Measurements from ENCODE around the gene RIPPLY1. TPM values are rescaled to one million over a fixed set of nuclear protein-coding genes. Genes with fewer than 3 reads are reported as not detected.

The RIPPLY1 gene
- total RNA-seq, 1 donor from 2014 or later = not detected

GRCh38 chrX:106931831-106932491 is 28.8 kb upstream of the RIPPLY1 start:
- Histone ChIP-seq H3K9me3 (ENCODE audit: insufficient read depth, low read depth, low read length) (no peaks in the 10 kb centered on the region), H3K27me3 (ENCODE audit: insufficient read depth, low read length) (no peaks in the 10 kb centered on the region), H3K4me2 (ENCODE audit: low read length) (peak overlapping the region; percentile 31), H4K20me1 (ENCODE audit: insufficient read depth, low read length) (no peaks in the 10 kb centered on the region), H3K36me3 (ENCODE audit: insufficient read depth, low read length) (no peaks in the 10 kb centered on the region), H3K4me1 (ENCODE audit: insufficient read depth, low read length) (peaks cover 21% of the 10 kb centered on the region), H2AFZ (ENCODE audit: low read depth, low read length) (no peak overlapping the region), H3K9ac (ENCODE audit: low read length) (no peak overlapping the region), H3K4me3 (ENCODE audit: insufficient read depth, low read depth, low read length) (no peak overlapping the region), H3K79me2 (ENCODE audit: insufficient read depth, low read length) (no peaks in the 10 kb centered on the region), H3K27ac (ENCODE audit: low read depth, low read length) (no peak overlapping the region)
- no peak overlapping the region for H3K4me3 Mint-ChIP-seq (ENCODE audit: unreplicated experiment)
- DNase-seq (ENCODE audit: low read depth) (peak; percentile 36), FAIRE-seq (peak; percentile 47)
- no peak overlapping the region for H3K27ac Mint-ChIP-seq (ENCODE audit: unreplicated experiment)
- H3K9me3 Mint-ChIP-seq (ENCODE audit: unreplicated experiment) = no peaks in the 10 kb centered on the region
- TF ChIP-seq EZH2 (IDR thresholded peaks at IDR 0.05; ENCODE audit: insufficient read depth, low read length) = no peak
- TF ChIP-seq CTCF (IDR thresholded peaks at IDR 0.05; ENCODE audit: insufficient read depth, low read depth, low read length) = no peak
- peaks cover 7% of the 10 kb centered on the region for H3K4me1 Mint-ChIP-seq (ENCODE audit: low read depth, unreplicated experiment)
- H3K27me3 Mint-ChIP-seq (ENCODE audit: low read depth, unreplicated experiment) = peaks cover 3% of the 10 kb centered on the region
- no peaks in the 10 kb centered on the region for H3K36me3 Mint-ChIP-seq (ENCODE audit: low read depth, unreplicated experiment)

GRCh38 chrX:106928227-106928626 is 25.1 kb upstream of the RIPPLY1 start:
- FAIRE-seq = no peak
- Histone ChIP-seq H3K4me2 (ENCODE audit: low read length) (no peak overlapping the region), H3K79me2 (ENCODE audit: insufficient read depth, low read length) (no peaks in the 10 kb centered on the region), H4K20me1 (ENCODE audit: insufficient read depth, low read length) (no peaks in the 10 kb centered on the region), H3K36me3 (ENCODE audit: insufficient read depth, low read length) (no peaks in the 10 kb centered on the region), H3K4me3 (ENCODE audit: insufficient read depth, low read depth, low read length) (no peak overlapping the region), H3K4me1 (ENCODE audit: insufficient read depth, low read length) (peaks cover 15% of the 10 kb centered on the region), H3K27ac (ENCODE audit: low read depth, low read length) (no peak overlapping the region), H2AFZ (ENCODE audit: low read depth, low read length) (no peak overlapping the region), H3K27me3 (ENCODE audit: insufficient read depth, low read length) (no peaks in the 10 kb centered on the region), H3K9ac (ENCODE audit: low read length) (no peak overlapping the region), H3K9me3 (ENCODE audit: insufficient read depth, low read depth, low read length) (no peaks in the 10 kb centered on the region)
- Mint-ChIP-seq H3K9me3 (ENCODE audit: unreplicated experiment) (no peaks in the 10 kb centered on the region), H3K36me3 (ENCODE audit: low read depth, unreplicated experiment) (no peaks in the 10 kb centered on the region), H3K4me1 (ENCODE audit: low read depth, unreplicated experiment) (peaks cover 7% of the 10 kb centered on the region), H3K27ac (ENCODE audit: unreplicated experiment) (no peak overlapping the region), H3K4me3 (ENCODE audit: unreplicated experiment) (no peak overlapping the region), H3K27me3 (ENCODE audit: low read depth, unreplicated experiment) (peaks cover 3% of the 10 kb centered on the region)
- DNase-seq (ENCODE audit: low read depth) = no peak
- TF ChIP-seq CTCF (IDR thresholded peaks at IDR 0.05; ENCODE audit: insufficient read depth, low read depth, low read length) = no peak
- TF ChIP-seq EZH2 (IDR thresholded peaks at IDR 0.05; ENCODE audit: insufficient read depth, low read length) = no peak

GRCh38 chrX:106927700-106928099 is 24.6 kb upstream of the RIPPLY1 start:
- no peaks in the 10 kb centered on the region for H3K79me2 ChIP-seq (ENCODE audit: insufficient read depth, low read length)
- H3K9me3 ChIP-seq (ENCODE audit: insufficient read depth, low read depth, low read length) = no peaks in the 10 kb centered on the region
- no peak overlapping the region for H3K9ac ChIP-seq (ENCODE audit: low read length)
- H3K27me3 Mint-ChIP-seq (ENCODE audit: low read depth, unreplicated experiment) = peaks cover 3% of the 10 kb centered on the region
- H3K4me1 Mint-ChIP-seq (ENCODE audit: low read depth, unreplicated experiment) = peaks cover 6% of the 10 kb centered on the region
- DNase-seq (ENCODE audit: low read depth) (no peak), FAIRE-seq (no peak)
- H3K27ac ChIP-seq (ENCODE audit: low read depth, low read length) = no peak overlapping the region
- no peak overlapping the region for H2AFZ ChIP-seq (ENCODE audit: low read depth, low read length)
- H3K4me3 ChIP-seq (ENCODE audit: insufficient read depth, low read depth, low read length) = no peak overlapping the region
- TF ChIP-seq CTCF (IDR thresholded peaks at IDR 0.05; ENCODE audit: insufficient read depth, low read depth, low read length) (no peak), EZH2 (IDR thresholded peaks at IDR 0.05; ENCODE audit: insufficient read depth, low read length) (no peak)
- no peak overlapping the region for H3K4me3 Mint-ChIP-seq (ENCODE audit: unreplicated experiment)
- no peak overlapping the region for H3K27ac Mint-ChIP-seq (ENCODE audit: unreplicated experiment)
- peaks cover 10% of the 10 kb centered on the region for H3K4me1 ChIP-seq (ENCODE audit: insufficient read depth, low read length)
- no peaks in the 10 kb centered on the region for H3K36me3 ChIP-seq (ENCODE audit: insufficient read depth, low read length)
- H4K20me1 ChIP-seq (ENCODE audit: insufficient read depth, low read length) = no peaks in the 10 kb centered on the region
- H3K27me3 ChIP-seq (ENCODE audit: insufficient read depth, low read length) = no peaks in the 10 kb centered on the region
- H3K4me2 ChIP-seq (ENCODE audit: low read length) = no peak overlapping the region
- H3K36me3 Mint-ChIP-seq (ENCODE audit: low read depth, unreplicated experiment) = no peaks in the 10 kb centered on the region
- no peaks in the 10 kb centered on the region for H3K9me3 Mint-ChIP-seq (ENCODE audit: unreplicated experiment)

Data from astrocyte (in vitro differentiated cells and primary cell).